SK-N-SH (cell line): ENCODE results near the gene DSP. TPM values are rescaled to one million over a fixed set of nuclear protein-coding genes. Genes with fewer than 3 reads are reported as not detected.

ENCODE experiments used
- CTCF ChIA-PET: fragments of 300-600, 350-600 bp; formaldehyde crosslinking; extraction: SDS; loops from one replicate; lab custom pipeline; 2021; lab: Yijun Ruan, JAX
- POLR2A ChIA-PET: fragments of 350-600 bp; sonication (Branson Sonifier 250); formaldehyde crosslinking; extraction: SDS; loops from one replicate; lab custom pipeline; 2020; ENCODE audit warnings: antibody characterized with exemption, inconsistent platforms; lab: Yijun Ruan, JAX
- DNase-seq: peaks from one replicate; pipeline ENCODE4 v3.0.0; 2012
- H2AFZ ChIP-seq: fragments of 200-600 bp; sonication (generic); 2 replicates; pipeline ENCODE4 v1.8.1; 2016; ENCODE audit warnings: antibody characterized with exemption, mild to moderate bottlenecking, low read depth
- H3F3A ChIP-seq: fragments of 200-600 bp; sonication (generic); replicated peaks from 2 replicates; pipeline ENCODE3; 2016; ENCODE audit warnings: antibody characterized with exemption, mild to moderate bottlenecking; ENCODE audit not compliant: insufficient read depth
- H3K27ac ChIP-seq, 2 experiments: fragments of 200-500 bp in 1 of 2; fragments of 200-600 bp in 1 of 2; sonication (Bioruptor generic) in 1 of 2; sonication (generic), shearing (Covaris generic) in 1 of 2; 2 replicates each; pipeline versions ENCODE4 v1.5.1 to v1.6.1; 2014 to 2016; ENCODE audit warnings: low read depth in 2 of 2, inconsistent platforms in 1 of 2, low read length in 1 of 2, mild to moderate bottlenecking in 1 of 2, mixed read lengths in 1 of 2
- H3K27me3 ChIP-seq: fragments of 200-600 bp; sonication (generic), shearing (Covaris generic); 2 replicates; pipeline ENCODE4 v1.6.1; 2016; ENCODE audit warnings: mixed run types; ENCODE audit not compliant: insufficient read depth
- H3K36me3 ChIP-seq, 2 experiments: fragments of 200-500 bp in 1 of 2; fragments of 200-600 bp in 1 of 2; sonication (Bioruptor generic) in 1 of 2; sonication (generic) in 1 of 2; replicated peaks in 1 of 2; 2 replicates each; pipeline versions ENCODE3 to v1.5.1; 2014 to 2016; ENCODE audit warnings: low read length in 1 of 2, mild to moderate bottlenecking in 1 of 2; ENCODE audit not compliant: insufficient read depth in 2 of 2, control insufficient read depth in 1 of 2
- H3K4me1 ChIP-seq, 2 experiments: fragments of 200-500 bp in 1 of 2; fragments of 200-600 bp in 1 of 2; sonication (Bioruptor generic) in 1 of 2; sonication (generic), shearing (Covaris generic) in 1 of 2; 2 replicates each; pipeline versions ENCODE4 v1.5.1 to v1.6.1; 2014 to 2016; ENCODE audit warnings: low read depth in 1 of 2, low read length in 1 of 2, mixed run types in 1 of 2; ENCODE audit not compliant: insufficient read depth in 2 of 2, control insufficient read depth in 1 of 2
- H3K4me2 ChIP-seq: fragments of 200-600 bp; sonication (generic), shearing (Covaris generic); 2 replicates; pipeline ENCODE4 v1.6.1; 2017; ENCODE audit warnings: mixed run types
- H3K4me3 ChIP-seq, 2 experiments: fragments of 200-500 bp in 1 of 2; fragments of 200-600 bp in 1 of 2; sonication (Bioruptor generic) in 1 of 2; sonication (generic), shearing (Covaris generic) in 1 of 2; 2 replicates each; pipeline versions ENCODE4 v1.5.1 to v1.8.1; 2014 to 2016; ENCODE audit warnings: low read depth in 2 of 2, inconsistent platforms in 1 of 2, low read length in 1 of 2, mild to moderate bottlenecking in 1 of 2, mixed read lengths in 1 of 2, moderate library complexity in 1 of 2
- H3K79me2 ChIP-seq: fragments of 200-600 bp; sonication (generic); 2 replicates; pipeline ENCODE4 v1.8.1; 2017; ENCODE audit warnings: mild to moderate bottlenecking; ENCODE audit not compliant: insufficient read depth
- H3K9ac ChIP-seq: fragments of 200-600 bp; sonication (generic); 2 replicates; pipeline ENCODE4 v1.6.1; 2017; ENCODE audit warnings: mixed run types
- H3K9me2 ChIP-seq: fragments of 200-600 bp; sonication (generic); 2 replicates; pipeline ENCODE4 v1.6.1; 2017; ENCODE audit warnings: mixed run types
- H3K9me3 ChIP-seq: fragments of 200-600 bp; sonication (generic); 2 replicates; pipeline ENCODE4 v1.6.1; 2017; ENCODE audit warnings: mixed run types, mild to moderate bottlenecking, moderate library complexity
- H4K20me1 ChIP-seq: fragments of 200-600 bp; sonication (generic); 2 replicates; pipeline ENCODE4 v1.6.1; 2017; ENCODE audit warnings: mild to moderate bottlenecking, mixed run types; ENCODE audit not compliant: insufficient read depth
- CTCF ChIP-seq: fragments of 200-600 bp; sonication (generic); IDR thresholded peaks from 2 replicates; pipeline ENCODE4 v1.6.1; 2017; ENCODE audit warnings: antibody characterized with exemption, mild to moderate bottlenecking, moderate library complexity
- ELF1 ChIP-seq: IDR thresholded peaks from 2 replicates; pipeline ENCODE4 v1.4.0; 2012
- FOSL2 ChIP-seq: IDR thresholded peaks from 2 replicates; pipeline ENCODE4 v1.4.0; 2012; ENCODE audit warnings: low read depth, mild to moderate bottlenecking, moderate library complexity, borderline replicate concordance
- FOXJ3 ChIP-seq: sonication (generic); formaldehyde crosslinking; IDR thresholded peaks from 2 replicates; pipeline ENCODE4 v1.5.1; 2020; ENCODE audit warnings: mild to moderate bottlenecking, missing genetic modification reagents
- FOXM1 ChIP-seq: IDR thresholded peaks from 2 replicates; pipeline ENCODE4 v1.4.0; 2012; ENCODE audit warnings: low read depth, mild to moderate bottlenecking
- JUND ChIP-seq: IDR thresholded peaks from 2 replicates; pipeline ENCODE4 v1.4.0; 2012
- MAX ChIP-seq: IDR thresholded peaks from 2 replicates; pipeline ENCODE4 v1.4.0; 2012; ENCODE audit warnings: low read depth
- MEF2A ChIP-seq: IDR thresholded peaks from 2 replicates; pipeline ENCODE4 v1.4.0; 2012; ENCODE audit warnings: low read depth, borderline replicate concordance
- MXI1 ChIP-seq: IDR thresholded peaks from 2 replicates; pipeline ENCODE4 v1.6.1; 2012; ENCODE audit warnings: mild to moderate bottlenecking, low read depth, low read length, improper control_type of control experiment
- NFIC ChIP-seq: IDR thresholded peaks from 2 replicates; pipeline ENCODE4 v1.4.0; 2012; ENCODE audit warnings: borderline replicate concordance
- NRF1 ChIP-seq: IDR thresholded peaks from 2 replicates; pipeline ENCODE4 v1.6.1; 2012; ENCODE audit warnings: low read depth, mild to moderate bottlenecking, low read length
- POLR2AphosphoS5 ChIP-seq: IDR thresholded peaks from 2 replicates; pipeline ENCODE4 v1.6.1; 2012; ENCODE audit warnings: low read depth, low read length
- RAD21 ChIP-seq: IDR thresholded peaks from 2 replicates; pipeline ENCODE4 v1.6.1; 2012; ENCODE audit warnings: mild to moderate bottlenecking, low read length
- RCOR1 ChIP-seq: fragments of 150-350 bp; IDR thresholded peaks from 2 replicates; pipeline ENCODE4 v1.6.1; 2017; ENCODE audit warnings: antibody characterized with exemption, low read length
- RXRA ChIP-seq: IDR thresholded peaks from 2 replicates; pipeline ENCODE4 v1.4.0; 2012; ENCODE audit warnings: low read depth, mild to moderate bottlenecking, borderline replicate concordance
- SIN3A ChIP-seq: IDR thresholded peaks from 2 replicates; pipeline ENCODE4 v1.6.1; 2012; ENCODE audit warnings: low read depth, mild to moderate bottlenecking, low read length, moderate library complexity, borderline replicate concordance
- SMC3 ChIP-seq: IDR thresholded peaks from 2 replicates; pipeline ENCODE4 v1.6.1; 2012; ENCODE audit warnings: low read depth, low read length, improper control_type of control experiment
- TAF1 ChIP-seq: IDR thresholded peaks from 2 replicates; pipeline ENCODE4 v1.6.1; 2012; ENCODE audit warnings: low read depth, mild to moderate bottlenecking, low read length, moderate library complexity, borderline replicate concordance
- TCF12 ChIP-seq: IDR thresholded peaks from 2 replicates; pipeline ENCODE4 v1.4.0; 2012
- USF2 ChIP-seq: fragments of 150-350 bp; IDR thresholded peaks from 2 replicates; pipeline ENCODE4 v1.6.1; 2017; ENCODE audit warnings: antibody characterized with exemption, low read length, low read depth, borderline replicate concordance
- YY1 ChIP-seq: IDR thresholded peaks from 2 replicates; pipeline ENCODE4 v1.4.0; 2012; ENCODE audit warnings: low read depth, mild to moderate bottlenecking
- WGBS: methylation state at CpG from one replicate; pipeline ENCODE4 v1.1.6; 2017; ENCODE audit warnings: low lambda C conversion rate; 5-methylcytosine and 5-hydroxymethylcytosine counted together
- polyA plus RNA-seq, 3 experiments: library from polyadenylated mRNA; depleted of rRNA; stranded (reverse); fragments of >200 nt; gene quantifications; 2 replicates each; pipeline ENCODE4 v1.2.3, GENCODE V29; 2012

Gene DSP
- polyA plus RNA-seq, 1 of the 3 experiments (the other 2 are of a cell fraction): 0.02 TPM

GRCh38 chr6:7515363-7515762, 26.1 kb upstream of the DSP start:
- WGBS: 19% methylated on average over 2 of the region's 2 CpGs
- no peak overlapping the region for H3K4me2 ChIP-seq
- TF ChIP-seq FOXJ3: no peak
- TF ChIP-seq TCF12: no peak
- no peak for TF ChIP-seq FOSL2
- no peak for TF ChIP-seq SIN3A
- TF ChIP-seq MXI1: no peak
- TF ChIP-seq, all 33 proteins: peak for 0

GRCh38 chr6:7518877-7519276, 22.6 kb upstream of the DSP start:
- Histone ChIP-seq H3F3A (no peaks in the 10 kb centered on the region), H3K4me2 (no peak overlapping the region), H3K27ac (no peak overlapping the region), H3K4me3 (no peak overlapping the region), H3K4me1 (no peaks in the 10 kb centered on the region), H3K36me3 (no peaks in the 10 kb centered on the region), H3K27me3 (peaks cover 10% of the 10 kb centered on the region; the same call in 1 of the 2 replicates), H4K20me1 (no peaks in the 10 kb centered on the region), H3K9me3 (no peaks in the 10 kb centered on the region), H3K79me2 (no peaks in the 10 kb centered on the region), H3K9me2 (no peaks in the 10 kb centered on the region), H2AFZ (no peak overlapping the region), H3K9ac (no peak overlapping the region)
- no peak for DNase-seq
- TF ChIP-seq CTCF (no peak), FOXM1 (no peak), MAX (no peak), USF2 (no peak), YY1 (no peak), SMC3 (no peak), RCOR1 (no peak), JUND (no peak), FOSL2 (no peak), TAF1 (no peak), MEF2A (no peak), POLR2AphosphoS5 (no peak), NFIC (no peak), RAD21 (no peak), MXI1 (no peak), ELF1 (no peak), NRF1 (no peak), RXRA (no peak)
- CTCF ChIA-PET: interaction anchor here (0.6 to 0.9 kb wide), 2 partner anchors 14 to 794 kb away, joined by 3 read pairs; no protein-coding TSS in a partner anchor
- POLR2A ChIA-PET: no interaction called here
- WGBS: 51% methylated on average over 8 of the region's 8 CpGs

More at GRCh38 chr6:7515363-7515762, 26.1 kb upstream of the DSP start:
- no peak for DNase-seq
- Histone ChIP-seq H3K27me3 (peaks cover 38% of the 10 kb centered on the region; the same call in 1 of the 2 replicates), H3K4me3 (no peak overlapping the region), H3K27ac (no peak overlapping the region), H3K9ac (no peak overlapping the region), H3K9me3 (no peaks in the 10 kb centered on the region), H3F3A (no peaks in the 10 kb centered on the region), H2AFZ (no peak overlapping the region), H3K4me1 (no peaks in the 10 kb centered on the region), H3K9me2 (no peaks in the 10 kb centered on the region), H3K79me2 (no peaks in the 10 kb centered on the region), H3K36me3 (no peaks in the 10 kb centered on the region), H4K20me1 (no peaks in the 10 kb centered on the region)
- CTCF ChIA-PET: no interaction called here
- POLR2A ChIA-PET: no interaction called here
